NCI-H146 treated with DMSO at 0.1 percent for 48 hours (cell line): ENCODE results near the gene VAMP5.
"Not testable (repeated sequence)": the region's sequence is repeated elsewhere in the genome, so short reads cannot be mapped to it uniquely, and the experiment has no call there.

ENCODE experiments used
- DNase-seq: peaks from one replicate; lab custom pipeline; 2025; ENCODE audit not compliant: unreplicated experiment; lab: John Stamatoyannopoulos, UW

Gene VAMP5

GRCh38 chr2:85600951-85601770 is 16.9 kb downstream of the VAMP5 start:
- DNase-seq = no peak

GRCh38 chr2:85601771-85602475 is 17.7 kb downstream of the VAMP5 start:
- DNase-seq = no peak

GRCh38 chr2:85602476-85603234 is 18.4 kb downstream of the VAMP5 start, which contains the start of gene TMEM150A:
Gene TMEM150A (minus strand): TSS chr2:85602698. CDS start chr2:85601948, 750 bp downstream.
- DNase-seq = peak; percentile 76

GRCh38 chr2:85604133-85604444 is 19.9 kb downstream of the VAMP5 start:
- DNase-seq = not testable (repeated sequence)

GRCh38 chr2:85604568-85605339 is 20.5 kb downstream of the VAMP5 start:
- no peak for DNase-seq

- DNase-seq = no peak
These were observed 21.3 kb downstream of the VAMP5 start for GRCh38 chr2:85605406-85606115.

GRCh38 chr2:85606116-85606455 is 21.9 kb downstream of the VAMP5 start:
- DNase-seq = no peak

- no peak for DNase-seq
These were observed 23.3 kb downstream of the VAMP5 start for GRCh38 chr2:85607268-85608215.

GRCh38 chr2:85611217-85611704 is 27.0 kb downstream of the VAMP5 start:
- DNase-seq = no peak

- DNase-seq = peak; percentile 70
These were observed 27.7 kb downstream of the VAMP5 start, which contains the start of gene C2orf68 for GRCh38 chr2:85611705-85612587. Gene C2orf68 (minus strand): TSS chr2:85612066. CDS start chr2:85611984, 82 bp downstream.

GRCh38 chr2:85613717-85614515 is 29.7 kb downstream of the VAMP5 start:
- no peak for DNase-seq

- DNase-seq = not testable (repeated sequence)
These were observed 30.5 kb downstream of the VAMP5 start for GRCh38 chr2:85614757-85615156.

GRCh38 chr2:85615413-85615728 is 31.1 kb downstream of the VAMP5 start:
- no peak for DNase-seq

GRCh38 chr2:85617723-85618122 is 33.5 kb downstream of the VAMP5 start:
- not testable (repeated sequence) for DNase-seq

- DNase-seq = no peak
These were observed 35.4 kb downstream of the VAMP5 start for GRCh38 chr2:85619617-85620016.

- no peak for DNase-seq
These were observed 37.1 kb downstream of the VAMP5 start for GRCh38 chr2:85621338-85621737.

- DNase-seq = no peak
These were observed 39.8 kb downstream of the VAMP5 start for GRCh38 chr2:85623991-85624390.
